CD1c-positive myeloid dendritic cell (primary cell): ENCODE measurements around the gene COMMD3.

Source experiments
- DNase-seq: peaks from one replicate; pipeline ENCODE4 v3.0.0-alpha.2; 2016; ENCODE audit errors: extremely low spot score

Gene COMMD3

DNA sequence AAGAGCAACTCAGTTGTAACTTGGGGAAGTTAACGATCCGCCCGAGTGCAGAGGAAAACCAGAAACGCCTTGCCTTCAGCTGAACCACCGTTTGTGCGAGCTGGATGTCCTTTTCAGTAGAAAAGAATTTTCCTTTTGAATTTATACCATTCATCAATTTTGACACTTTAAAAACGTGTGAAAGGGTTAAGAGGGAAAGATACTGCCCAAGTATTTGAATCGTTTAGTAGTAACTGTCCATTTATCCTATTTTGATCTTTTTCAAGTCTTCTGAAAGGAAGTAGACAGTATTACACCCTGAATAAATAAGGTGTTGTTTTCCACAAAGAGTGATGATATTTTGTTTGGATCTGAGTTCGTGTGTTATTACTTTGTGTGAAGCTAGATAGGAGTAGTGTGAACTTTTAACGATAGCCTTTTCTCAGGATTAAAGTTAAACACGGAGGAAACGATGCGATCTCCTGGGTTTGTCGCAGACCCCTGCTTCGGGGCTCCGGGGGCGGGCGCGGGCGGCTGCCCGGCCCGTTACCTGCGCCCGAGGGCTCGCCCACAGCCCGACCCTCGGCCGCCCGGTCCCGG lies 3.9 kb downstream of the COMMD3 start:
- peak; percentile 45 for DNase-seq

DNA sequence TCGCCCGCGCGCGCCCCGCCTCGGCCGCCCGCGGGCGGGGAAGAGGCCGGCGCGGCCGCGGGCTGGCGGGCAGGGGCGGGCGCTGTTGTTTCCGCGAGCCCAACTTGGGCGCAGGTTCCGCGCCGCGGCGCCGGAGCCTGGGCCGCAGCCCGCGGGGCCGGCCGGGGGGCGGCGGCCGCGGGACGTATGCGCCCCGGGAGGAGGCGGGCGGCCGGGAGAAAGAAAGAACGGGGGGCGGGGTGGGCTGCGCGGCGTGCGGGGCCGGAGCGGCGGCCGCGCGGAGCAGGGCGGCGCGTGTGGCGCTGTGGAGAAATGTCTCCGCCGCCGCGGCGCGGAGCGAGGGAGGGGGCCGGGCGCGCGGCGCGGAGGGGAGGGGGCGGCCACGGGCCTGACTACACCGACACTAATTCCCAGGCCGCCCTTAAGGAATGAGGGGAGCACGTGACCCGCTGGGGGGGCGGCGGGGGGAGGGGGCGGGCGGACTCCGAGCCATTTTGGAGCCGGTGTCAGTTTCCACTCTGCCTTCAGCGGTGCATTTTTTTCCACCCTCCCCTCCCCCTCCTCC lies 4.5 kb downstream of the COMMD3 start, which contains the start of gene BMI1:
Gene BMI1, plus strand, starts transcription at position 509 of the 565 bp plus-strand sequence. CDS start 5,351 bp downstream, outside the sequence.
- DNase-seq = peak; percentile 59

DNA sequence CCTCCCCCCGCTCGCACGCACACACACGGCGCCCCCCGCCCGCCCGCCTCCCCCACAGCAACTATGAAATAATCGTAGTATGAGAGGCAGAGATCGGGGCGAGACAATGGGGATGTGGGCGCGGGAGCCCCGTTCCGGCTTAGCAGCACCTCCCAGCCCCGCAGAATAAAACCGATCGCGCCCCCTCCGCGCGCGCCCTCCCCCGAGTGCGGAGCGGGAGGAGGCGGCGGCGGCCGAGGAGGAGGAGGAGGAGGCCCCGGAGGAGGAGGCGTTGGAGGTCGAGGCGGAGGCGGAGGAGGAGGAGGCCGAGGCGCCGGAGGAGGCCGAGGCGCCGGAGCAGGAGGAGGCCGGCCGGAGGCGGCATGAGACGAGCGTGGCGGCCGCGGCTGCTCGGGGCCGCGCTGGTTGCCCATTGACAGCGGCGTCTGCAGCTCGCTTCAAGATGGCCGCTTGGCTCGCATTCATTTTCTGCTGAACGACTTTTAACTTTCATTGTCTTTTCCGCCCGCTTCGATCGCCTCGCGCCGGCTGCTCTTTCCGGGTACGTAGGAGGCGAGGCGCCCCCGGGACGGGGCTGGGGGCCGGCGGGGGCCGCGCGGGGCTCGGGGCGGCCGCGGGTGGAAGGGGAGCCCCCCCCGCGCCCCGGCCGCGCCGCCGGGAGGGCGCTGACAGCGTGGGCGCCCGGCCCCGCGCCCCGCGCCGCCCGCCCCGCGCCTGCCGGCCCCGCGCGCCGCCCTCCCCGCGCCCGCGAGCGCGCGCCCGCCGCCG lies 5.2 kb downstream of the COMMD3 start:
- peak; percentile 73 for DNase-seq

DNA sequence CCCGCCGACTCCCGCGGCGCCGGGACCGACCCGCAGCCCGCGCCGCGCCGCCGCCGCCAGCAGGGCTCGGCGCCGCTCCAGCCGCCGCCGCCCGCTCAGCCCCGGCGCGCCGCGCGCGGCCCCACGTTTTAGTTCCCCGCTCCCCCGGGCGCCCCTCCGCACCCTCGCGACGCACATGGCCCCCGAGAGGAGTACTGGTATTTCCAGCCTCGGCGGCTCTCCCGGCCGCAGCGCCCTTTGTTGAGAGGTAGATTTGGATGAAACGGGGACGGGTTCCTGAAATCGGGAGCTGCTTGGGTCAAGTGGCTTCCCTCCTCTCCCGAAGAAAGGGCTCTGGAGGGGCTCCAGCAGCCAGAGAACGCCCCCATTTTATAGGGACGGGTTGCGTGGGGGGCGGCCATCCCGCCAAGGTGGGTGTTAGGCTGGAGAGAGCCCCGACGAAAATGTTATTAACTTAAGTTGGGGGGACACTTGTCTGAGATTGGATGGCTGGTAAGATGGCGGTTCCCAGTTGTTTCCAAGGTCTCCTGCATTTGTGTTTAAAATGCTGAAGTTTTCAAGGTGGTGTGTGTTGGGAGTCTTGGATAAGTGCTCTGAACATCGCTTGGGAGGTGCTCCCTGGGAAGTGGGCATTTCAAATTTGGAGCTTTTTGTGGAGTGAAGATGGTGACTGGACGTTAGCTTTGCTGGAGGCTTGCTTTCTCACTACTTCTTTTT lies 5.9 kb downstream of the COMMD3 start:
- no peak for DNase-seq

DNA sequence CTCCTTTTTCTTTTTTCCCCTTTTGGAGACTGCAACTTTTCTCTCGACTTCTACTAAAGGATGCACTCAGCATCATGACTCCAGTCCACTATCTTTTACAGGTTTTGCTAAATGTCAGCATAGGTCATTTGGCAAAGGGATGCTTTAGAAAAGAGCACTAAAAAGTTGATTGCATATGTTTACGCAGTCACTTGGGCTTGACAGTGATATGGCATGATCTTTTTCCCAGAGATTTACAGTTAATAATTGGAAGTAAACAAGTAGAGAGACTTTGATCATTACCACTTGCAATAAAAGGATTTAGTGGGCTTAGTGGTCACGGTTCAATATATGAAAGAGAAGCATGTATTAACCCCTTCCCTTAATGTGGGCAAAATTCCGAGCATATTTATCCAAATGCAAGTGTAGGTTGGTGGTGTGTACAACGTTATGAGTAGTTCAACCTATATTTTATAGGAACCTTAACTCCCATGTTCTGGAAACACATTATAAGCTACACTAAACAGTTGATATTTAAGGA lies 6.5 kb downstream of the COMMD3 start:
- no peak for DNase-seq

DNA sequence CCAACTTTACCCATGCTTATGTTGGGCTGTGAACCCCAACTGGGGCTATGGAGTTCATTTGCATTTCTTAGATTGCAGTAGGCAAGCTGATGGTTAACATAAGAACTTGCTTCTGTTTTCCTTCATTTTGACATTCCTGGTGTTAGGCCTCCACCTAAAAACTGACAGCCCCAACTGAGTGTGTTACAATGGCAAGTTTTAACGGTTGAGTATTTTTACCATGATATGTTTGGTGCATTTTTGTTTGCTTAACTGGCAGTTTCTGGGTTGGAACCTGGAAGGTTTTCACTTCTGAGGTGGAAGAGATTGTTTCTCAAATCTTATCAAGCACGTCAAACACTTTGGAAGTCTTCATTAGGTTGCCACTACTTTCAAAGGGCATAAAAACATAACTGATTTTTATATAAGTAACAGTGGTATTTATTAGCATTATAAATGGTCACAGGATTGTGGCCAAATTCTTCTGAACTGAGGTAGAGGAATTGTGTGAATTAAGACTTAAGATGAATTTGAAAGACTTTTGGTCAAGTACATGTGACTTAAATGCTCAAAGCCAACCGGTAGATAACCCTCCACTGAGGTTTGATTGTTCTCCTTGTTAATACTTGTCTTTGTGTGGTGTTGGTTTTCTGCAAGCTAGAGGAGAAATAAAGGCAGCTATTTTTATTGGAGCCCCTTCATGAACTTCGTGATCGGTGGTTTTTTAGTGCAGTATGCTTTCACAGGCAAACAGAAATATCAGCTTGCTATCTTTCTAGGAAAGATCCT lies 7.5 kb downstream of the COMMD3 start:
- no peak for DNase-seq

DNA sequence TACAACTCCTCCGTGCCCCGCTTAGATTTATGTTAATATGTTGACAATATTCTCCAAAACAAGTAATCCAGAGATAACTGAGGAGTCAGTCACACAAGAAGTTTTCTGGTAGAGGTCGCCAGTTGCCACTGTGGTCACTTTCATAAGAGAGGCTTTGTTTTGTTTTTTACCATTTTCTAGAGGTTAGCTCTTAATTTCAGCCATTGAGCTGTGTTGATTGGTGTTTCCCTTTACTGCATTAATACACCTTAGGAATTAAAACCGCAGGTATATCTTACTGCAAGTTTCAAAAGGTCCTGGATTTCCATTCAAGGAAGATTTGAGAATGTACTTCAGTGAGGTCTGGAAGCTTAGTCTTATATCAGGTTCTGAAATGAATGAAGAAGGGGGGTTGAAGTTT lies 8.2 kb downstream of the COMMD3 start:
- no peak for DNase-seq

DNA sequence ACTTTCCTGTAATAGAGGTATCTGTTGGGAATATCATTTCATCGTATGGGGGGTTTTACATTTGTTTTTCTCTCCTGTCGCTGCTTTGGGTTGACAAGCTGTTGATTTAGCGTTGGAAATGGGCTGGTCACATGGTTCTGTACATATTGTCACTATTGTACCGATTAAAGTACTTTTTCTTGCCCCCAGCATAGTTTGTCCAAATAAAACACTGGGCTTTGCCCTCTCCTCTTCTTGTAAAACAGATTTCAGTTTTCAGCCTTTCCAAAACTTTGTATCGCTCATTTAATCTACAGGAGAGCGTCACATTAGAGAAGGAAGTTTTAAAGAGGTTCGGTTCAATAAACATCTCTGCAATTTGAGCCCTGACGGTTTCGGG lies 8.7 kb downstream of the COMMD3 start:
- no peak for DNase-seq

DNA sequence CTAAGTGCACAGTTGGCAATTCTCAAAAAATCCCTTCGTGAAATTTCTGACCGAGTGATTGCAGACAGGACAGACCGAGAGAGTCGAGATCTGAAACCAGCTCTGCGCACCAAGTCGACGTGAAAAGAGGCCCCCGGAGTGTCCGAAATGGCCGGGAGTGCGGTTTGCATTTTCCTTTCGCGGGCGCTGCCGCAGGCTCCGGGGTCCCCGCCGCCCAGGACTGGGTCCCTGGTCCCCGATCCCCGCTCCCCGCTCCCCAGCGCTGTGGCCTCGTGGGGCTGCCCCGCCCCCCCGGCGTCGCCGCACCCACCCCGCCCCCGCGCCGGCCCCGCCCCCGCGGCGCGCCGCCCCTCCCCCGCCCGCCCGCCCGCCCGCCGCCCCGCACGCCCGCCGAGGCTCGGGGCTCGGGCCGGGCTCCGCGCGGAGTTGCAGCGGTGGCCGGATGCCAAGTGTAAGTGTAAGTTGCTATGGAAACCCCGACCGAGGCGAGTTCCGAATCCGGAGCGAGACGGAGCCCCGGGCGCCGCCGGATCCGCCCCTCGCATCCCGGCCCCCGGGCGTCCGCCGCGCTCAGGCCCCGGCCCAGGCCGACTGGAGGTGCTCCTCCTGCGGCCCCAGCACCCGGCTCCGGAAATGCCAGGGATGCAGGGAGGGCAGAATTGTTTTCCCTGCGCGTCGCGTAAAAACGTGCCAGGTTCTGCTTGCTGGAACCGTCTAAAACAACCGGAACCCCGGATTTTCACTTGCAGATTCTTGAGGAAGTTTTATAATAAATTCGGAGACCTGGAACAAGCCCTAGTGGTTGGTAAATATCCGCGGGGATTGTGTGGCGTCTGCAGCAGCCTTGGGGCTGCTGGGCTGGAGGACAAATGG lies 9.3 kb downstream of the COMMD3 start:
- DNase-seq = peak; percentile 84

DNA sequence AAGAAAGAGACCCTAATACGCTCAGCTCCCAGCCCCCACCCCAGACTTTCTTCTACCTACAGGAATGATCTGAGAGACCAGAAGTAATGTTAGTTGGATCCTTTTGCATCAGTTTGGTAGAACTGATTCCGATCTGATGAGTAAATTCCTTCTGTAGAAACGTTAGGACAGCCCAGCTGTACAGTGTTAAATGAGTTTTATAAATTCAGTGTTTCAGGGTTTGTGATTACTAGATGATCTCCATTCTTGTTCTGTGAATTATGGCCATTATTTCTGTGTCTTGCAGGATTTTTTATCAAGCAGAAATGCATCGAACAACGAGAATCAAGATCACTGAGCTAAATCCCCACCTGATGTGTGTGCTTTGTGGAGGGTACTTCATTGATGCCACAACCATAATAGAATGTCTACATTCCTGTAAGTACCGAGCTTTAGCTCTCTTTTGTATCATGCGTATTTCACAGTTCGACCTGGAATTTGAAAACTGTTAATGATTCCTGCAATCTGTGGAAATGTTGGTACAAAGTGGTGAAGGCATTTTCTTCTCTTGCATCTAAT lies 10.0 kb downstream of the COMMD3 start:
- no peak for DNase-seq

DNA sequence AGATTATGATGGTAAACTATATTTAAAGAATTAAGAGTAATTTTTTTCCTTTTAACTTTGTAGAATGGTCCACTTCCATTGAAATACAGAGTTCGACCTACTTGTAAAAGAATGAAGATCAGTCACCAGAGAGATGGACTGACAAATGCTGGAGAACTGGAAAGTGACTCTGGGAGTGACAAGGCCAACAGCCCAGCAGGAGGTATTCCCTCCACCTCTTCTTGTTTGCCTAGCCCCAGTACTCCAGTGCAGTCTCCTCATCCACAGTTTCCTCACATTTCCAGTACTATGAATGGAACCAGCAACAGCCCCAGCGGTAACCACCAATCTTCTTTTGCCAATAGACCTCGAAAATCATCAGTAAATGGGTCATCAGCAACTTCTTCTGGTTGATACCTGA lies 13.0 kb downstream of the COMMD3 start:
- DNase-seq = no peak

DNA sequence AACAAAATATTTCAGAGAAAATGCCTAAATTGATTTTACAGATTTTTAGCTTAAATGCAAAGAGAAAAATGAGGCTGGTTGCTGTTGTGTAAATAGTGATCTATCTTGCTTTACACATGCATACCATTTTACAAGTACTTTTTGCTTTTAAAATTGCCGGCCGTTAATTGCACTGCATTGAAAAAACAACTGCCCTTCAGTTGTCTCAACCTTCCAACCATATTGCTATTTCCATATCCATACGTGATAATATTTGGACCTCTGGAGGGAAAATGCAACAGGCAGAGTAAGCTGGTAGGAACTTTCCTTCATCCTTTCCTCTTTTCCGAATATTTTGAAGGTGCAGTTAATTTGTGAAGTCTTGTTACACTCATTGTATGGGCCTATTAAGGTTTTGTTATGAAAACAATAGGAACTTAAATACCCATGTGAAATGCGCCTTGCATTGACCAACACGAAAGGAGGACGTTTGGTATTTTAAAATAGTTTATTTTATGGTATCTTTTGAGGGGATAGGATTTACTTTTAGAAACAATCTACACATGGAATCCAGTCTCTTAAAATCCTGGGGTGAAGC lies 16.0 kb downstream of the COMMD3 start:
- DNase-seq = no peak

DNA sequence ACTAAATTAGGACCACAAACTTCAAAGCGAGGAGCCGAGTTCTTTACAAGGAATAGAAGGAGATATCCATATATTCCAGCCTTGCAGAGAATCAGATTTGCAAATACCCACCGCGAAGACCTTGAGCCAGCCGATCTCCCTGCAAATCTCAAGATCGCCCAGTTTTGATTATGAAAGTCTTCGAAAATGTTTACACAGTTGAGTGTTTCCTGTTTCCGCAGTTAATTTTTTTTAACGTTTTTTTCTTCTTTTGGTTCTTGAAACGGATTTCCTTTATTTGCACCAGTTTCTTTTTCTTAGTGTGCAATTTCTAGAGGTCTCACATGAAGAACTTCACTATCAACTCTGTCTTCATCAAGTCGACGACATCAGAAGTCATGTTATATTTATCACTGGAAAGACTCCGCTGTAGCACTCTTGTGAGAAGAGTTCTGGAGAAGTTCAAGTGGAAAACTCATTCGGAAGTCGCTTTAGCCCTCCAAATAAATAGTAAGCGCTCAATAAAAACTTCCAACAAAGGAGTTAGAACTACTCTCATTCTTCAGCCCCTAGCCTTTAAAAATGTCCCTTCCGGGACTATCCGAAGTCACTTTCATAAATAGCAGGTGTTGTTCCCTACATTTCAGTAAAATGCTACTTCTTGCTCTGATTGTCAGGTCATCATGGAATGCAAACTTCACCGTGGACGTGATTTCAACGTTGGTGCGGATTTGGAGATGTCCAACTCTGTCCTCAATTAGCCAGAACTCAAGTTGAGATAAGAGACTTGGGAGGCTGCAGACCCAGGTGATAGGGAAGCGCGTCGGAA lies 17.2 kb downstream of the COMMD3 start:
- DNase-seq = peak; percentile 60

DNA sequence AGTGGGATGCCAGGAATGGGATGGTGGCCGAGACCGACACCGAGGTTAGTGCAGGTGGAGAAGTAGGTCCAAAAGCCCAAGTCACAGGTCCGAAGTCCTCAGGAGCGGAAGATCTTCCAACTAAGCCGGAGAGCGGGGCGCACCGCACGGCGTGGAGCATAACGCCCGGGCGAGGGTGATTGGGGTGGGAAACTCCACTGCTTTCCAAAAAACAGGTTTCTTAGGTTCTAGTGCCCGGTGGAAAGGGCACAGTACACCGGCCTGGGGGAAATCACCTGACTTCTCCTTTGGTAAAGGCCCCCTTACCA lies 17.7 kb downstream of the COMMD3 start:
- no peak for DNase-seq

DNA sequence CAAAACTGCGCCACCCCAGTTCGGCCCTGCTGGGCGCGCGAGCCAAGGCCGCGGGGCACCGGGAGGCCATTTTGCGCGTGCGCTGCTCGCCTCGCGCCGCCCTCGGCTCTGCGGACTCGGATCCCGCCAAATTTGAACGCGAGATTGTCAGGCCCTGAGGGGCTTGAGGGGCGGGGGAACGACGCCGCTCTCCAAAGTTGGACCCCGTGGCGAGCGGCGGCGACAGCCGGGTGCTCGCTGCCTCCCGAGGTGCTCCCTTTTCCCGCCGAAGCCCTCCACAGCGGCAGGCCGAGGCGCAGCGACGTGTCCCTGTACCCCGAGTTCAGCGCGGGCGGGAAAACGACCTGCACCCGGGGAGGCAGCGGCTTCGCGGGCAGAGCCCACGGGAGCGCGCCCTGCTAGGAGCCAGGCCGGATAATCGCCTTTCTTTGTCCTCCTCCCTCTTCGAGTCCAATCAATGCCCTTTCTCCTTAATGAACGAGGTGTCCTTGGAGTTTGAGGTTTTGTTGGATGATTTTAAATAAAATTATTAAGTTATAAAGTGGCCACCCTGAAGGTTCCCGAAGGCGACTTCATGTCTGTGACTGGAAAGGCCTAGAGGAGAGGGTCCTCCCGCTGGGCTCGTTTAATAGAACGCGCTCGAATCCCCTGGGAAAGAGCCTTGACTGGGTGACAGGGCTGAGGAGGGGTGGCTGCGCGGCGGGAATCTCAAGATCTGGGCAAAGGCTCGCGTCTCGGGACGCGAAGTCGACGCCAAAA lies 18.4 kb downstream of the COMMD3 start:
- DNase-seq = no peak

DNA sequence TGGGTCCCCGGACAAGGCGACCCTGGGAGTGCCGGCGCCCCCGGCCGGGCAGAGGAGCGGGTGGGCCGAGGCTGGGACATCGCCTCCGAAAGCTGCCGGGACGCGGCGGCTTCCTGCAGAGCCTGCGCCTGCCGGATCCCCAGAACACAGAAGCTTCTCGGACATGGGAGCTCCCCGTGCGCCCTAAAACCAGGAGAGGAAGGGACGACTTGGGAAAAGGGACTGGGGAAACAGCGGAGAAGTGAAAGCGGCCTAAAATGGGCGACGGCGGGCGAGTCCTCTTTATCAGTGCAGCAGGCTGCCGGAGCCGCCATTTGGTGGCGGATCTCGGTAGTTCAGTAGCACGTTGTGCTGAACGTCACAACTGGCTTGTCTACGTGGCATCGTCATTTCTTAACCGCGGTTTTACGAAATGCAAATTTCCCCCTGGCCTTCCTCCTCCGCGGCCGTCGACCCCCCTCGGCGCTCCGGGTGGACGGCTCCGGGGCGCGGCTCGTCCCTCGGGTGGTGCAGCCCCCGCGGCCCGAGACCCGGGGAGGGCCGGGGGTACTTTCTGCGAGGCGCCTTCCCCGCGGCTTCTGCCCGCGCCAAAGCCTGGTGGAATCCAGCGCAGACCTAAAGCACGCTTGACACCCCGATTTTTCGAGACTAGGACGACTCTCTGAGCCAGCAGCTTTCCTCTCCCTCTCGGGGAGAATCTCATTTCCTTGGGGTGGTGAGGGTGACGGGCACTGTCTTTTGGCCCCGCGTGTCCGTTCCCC lies 19.2 kb downstream of the COMMD3 start:
- DNase-seq = peak; percentile 85

DNA sequence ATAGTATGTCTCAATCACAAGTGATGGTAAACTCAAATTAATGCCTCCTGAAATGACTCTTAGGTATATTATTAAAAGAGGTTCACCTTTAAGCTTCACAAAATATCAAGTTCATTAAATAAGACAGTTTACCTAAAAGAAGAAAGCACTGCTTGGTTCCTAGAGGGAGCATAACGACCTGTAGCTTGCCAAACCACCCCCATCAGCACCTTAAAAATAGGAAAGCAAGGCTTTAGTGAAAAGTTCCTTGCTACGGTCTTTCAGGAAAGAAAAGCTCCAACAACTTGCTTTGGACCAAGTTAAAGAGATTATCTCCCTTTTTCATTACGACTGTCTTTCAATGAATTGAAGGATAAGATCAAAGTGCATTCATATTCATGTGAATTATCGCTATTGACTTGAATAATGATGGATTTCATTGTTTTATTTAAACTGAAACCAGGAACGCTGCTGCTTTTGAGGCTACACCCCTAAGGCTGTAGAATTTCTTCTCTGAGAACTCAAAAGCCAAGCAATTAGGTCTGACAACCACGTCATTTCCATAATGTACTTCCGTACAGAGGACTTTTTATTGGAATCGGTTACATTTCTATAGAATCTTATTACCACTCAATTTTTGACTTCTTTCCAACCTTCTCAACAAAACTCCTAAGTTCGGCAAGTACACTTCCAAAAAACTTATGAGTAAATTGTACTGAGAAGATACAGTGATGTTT lies 22.2 kb downstream of the COMMD3 start:
- DNase-seq = no peak
